ENCODE results near the gene SEBOX. TPM values are rescaled to one million over a fixed set of nuclear protein-coding genes. Genes with fewer than 3 reads are reported as not detected.

SEBOX gene
- total and polyA plus RNA-seq, 2 donors (not counting 1 experiment from before 2014, with no cell fraction given), result not detected

GRCh38 chr17:28402224-28402630 is 37.2 kb upstream of the SEBOX start:
- intact Hi-C loops (cut with micrococcal nuclease), result no loop called here
- Mint-ChIP-seq H3K4me3 (no peak overlapping the region), H3K4me1 (peaks cover 13% of the 10 kb centered on the region), H3K9me3 (ENCODE audit: insufficient read depth) (no peaks in the 10 kb centered on the region), H3K27ac (no peak overlapping the region), H3K27me3 (no peaks in the 10 kb centered on the region)
- H3K4me3 ChIP-seq (ENCODE audit: control extremely low read depth in 1 of 5, extremely low read depth in 1 of 5, insufficient read depth in 1 of 5, low read depth in 2 of 5, low read length in 4 of 5), result no peak overlapping the region
- peaks cover 8 to 12% of the 10 kb centered on the region in 2 donors for H3K4me1 ChIP-seq (ENCODE audit: control insufficient read depth in 2 of 2, insufficient read depth in 2 of 2, low read length in 2 of 2)
- no peaks in the 10 kb centered on the region for H4K20me1 ChIP-seq (ENCODE audit: control insufficient read depth, insufficient read depth, low read length, poor library complexity, severe bottlenecking)
- H3K27ac ChIP-seq (ENCODE audit: low read length in 2 of 2), result no peak overlapping the region
- H3K9ac ChIP-seq (ENCODE audit: low read length), result no peak overlapping the region
- WGBS (ENCODE audit: insufficient coverage), result no CpG with 5 or more reads among the region's 3 CpGs
- DNase-seq (no peak), ATAC-seq (ENCODE audit: low read depth) (no peak)
- H3K36me3 ChIP-seq (replicated peaks in 1 of 2; ENCODE audit: control extremely low read depth in 1 of 2, control insufficient read depth in 1 of 2, extremely low read depth in 1 of 2, insufficient read depth in 2 of 2, low read length in 1 of 2), result no peaks in the 10 kb centered on the region
- no peaks in the 10 kb centered on the region for H3K79me2 ChIP-seq (ENCODE audit: control insufficient read depth, insufficient read depth, low read length)
- no peak overlapping the region for H2AFZ ChIP-seq (ENCODE audit: insufficient read depth, low read depth, low read length, poor library complexity, severe bottlenecking)
- CTCF ChIA-PET, result interaction anchor here (0.7 to 3.0 kb wide), 2 partner anchors 14 to 593 kb away, joined by 3 to 20 read pairs; no protein-coding TSS in a partner anchor
- POLR2A ChIA-PET, result no interaction called here
- no peak for TF ChIP-seq EZH2 (IDR thresholded peaks at IDR 0.05; ENCODE audit: borderline replicate concordance, insufficient read depth, low read depth, low read length, poor library complexity, severe bottlenecking)
- TF ChIP-seq CTCF (IDR thresholded peaks at IDR 0.05), result no peak
- H3K27me3 ChIP-seq (replicated peaks in 1 of 4; ENCODE audit: control extremely low read depth in 1 of 4, control insufficient read depth in 3 of 4, insufficient read depth in 4 of 4, low read length in 3 of 4), result no peaks in the 10 kb centered on the region
- H3K4me2 ChIP-seq (replicated peaks; ENCODE audit: low read depth, low read length, poor library complexity, severe bottlenecking), result no peak overlapping the region
- H3K9me3 ChIP-seq (ENCODE audit: control extremely low read depth in 1 of 3, control insufficient read depth in 2 of 3, insufficient read depth in 1 of 3, low read length in 2 of 3), result peaks cover 0 to 4% (median 0%) of the 10 kb centered on the region in 3 donors

GRCh38 chr17:28399808-28400207 is 34.8 kb upstream of the SEBOX start:
- 100% methylated on average over 4 of the region's 4 CpGs for WGBS (ENCODE audit: insufficient coverage)
- no peak overlapping the region for H2AFZ ChIP-seq (ENCODE audit: insufficient read depth, low read depth, low read length, poor library complexity, severe bottlenecking)
- H3K36me3 ChIP-seq (replicated peaks in 1 of 2; ENCODE audit: control extremely low read depth in 1 of 2, control insufficient read depth in 1 of 2, extremely low read depth in 1 of 2, insufficient read depth in 2 of 2, low read length in 1 of 2), result peaks cover 0 to 5% of the 10 kb centered on the region in 2 experiments
- H4K20me1 ChIP-seq (ENCODE audit: control insufficient read depth, insufficient read depth, low read length, poor library complexity, severe bottlenecking), result no peaks in the 10 kb centered on the region
- intact Hi-C loops (cut with micrococcal nuclease), result no loop called here
- Mint-ChIP-seq H3K4me3 (no peak overlapping the region), H3K27ac (no peak overlapping the region), H3K9me3 (ENCODE audit: insufficient read depth) (no peaks in the 10 kb centered on the region), H3K4me1 (peaks cover 3% of the 10 kb centered on the region), H3K27me3 (no peaks in the 10 kb centered on the region)
- TF ChIP-seq EZH2 (IDR thresholded peaks at IDR 0.05; ENCODE audit: borderline replicate concordance, insufficient read depth, low read depth, low read length, poor library complexity, severe bottlenecking) (no peak), CTCF (IDR thresholded peaks at IDR 0.05) (no peak)
- no peaks in the 10 kb centered on the region for H3K4me1 ChIP-seq (ENCODE audit: control insufficient read depth in 2 of 2, insufficient read depth in 2 of 2, low read length in 2 of 2)
- ChIA-PET CTCF (interaction anchor here (3.0 kb wide), 1 partner anchor 16 kb away, joined by 20 read pairs; no protein-coding TSS in a partner anchor), POLR2A (no interaction called here)
- H3K9me3 ChIP-seq (ENCODE audit: control extremely low read depth in 1 of 3, control insufficient read depth in 2 of 3, insufficient read depth in 1 of 3, low read length in 2 of 3), result no peaks in the 10 kb centered on the region
- no peak overlapping the region for H3K4me3 ChIP-seq (ENCODE audit: control extremely low read depth in 1 of 5, extremely low read depth in 1 of 5, insufficient read depth in 1 of 5, low read depth in 2 of 5, low read length in 4 of 5)
- no peak for DNase-seq
- no peaks in the 10 kb centered on the region for H3K79me2 ChIP-seq (ENCODE audit: control insufficient read depth, insufficient read depth, low read length)
- H3K4me2 ChIP-seq (replicated peaks; ENCODE audit: low read depth, low read length, poor library complexity, severe bottlenecking), result no peak overlapping the region
- H3K27me3 ChIP-seq (replicated peaks in 1 of 4; ENCODE audit: control extremely low read depth in 1 of 4, control insufficient read depth in 3 of 4, insufficient read depth in 4 of 4, low read length in 3 of 4), result no peaks in the 10 kb centered on the region
- no peak overlapping the region for H3K27ac ChIP-seq (ENCODE audit: low read length in 2 of 2)
- no peak overlapping the region for H3K9ac ChIP-seq (ENCODE audit: low read length)
- ATAC-seq (ENCODE audit: low read depth), result no peak

All from B cell (primary cell).